IMR-90 (cell line): ENCODE data around the gene PPP1R12C. TPM values are rescaled to one million over a fixed set of nuclear protein-coding genes. Genes with fewer than 3 reads are reported as not detected.

Experiments used
- ATAC-seq: fragments of 200-7000 bp; cut with Tn5 transposase; 2 replicates; pipeline ENCODE4 v1.9.1; 2020; ENCODE audit warnings: low read depth, mild to moderate bottlenecking, moderate library complexity
- BruUV-seq: library from RNA; stranded (reverse); fragments of 400-500 nt; replicated peaks from 2 replicates; lab custom pipeline; 2021; lab: Mats Ljungman, UMichigan
- CTCF ChIA-PET: fragments of 300-600 bp; formaldehyde crosslinking; extraction: SDS; loops from one replicate; lab custom pipeline; 2021; ENCODE audit warnings: antibody characterized with exemption; lab: Yijun Ruan, JAX
- POLR2A ChIA-PET: fragments of 300-600 bp; sonication (Branson Sonifier 250); formaldehyde crosslinking; loops from one replicate; lab custom pipeline; 2022; ENCODE audit warnings: antibody characterized with exemption; ENCODE audit not compliant: unreplicated experiment; lab: Charles Lee
- DNase-seq: peaks from one replicate; pipeline ENCODE4 v3.0.0; 2013
- H2AFZ ChIP-seq: replicated peaks from 2 replicates; pipeline ENCODE3; 2013; ENCODE audit warnings: low read length, mild to moderate bottlenecking; ENCODE audit not compliant: poor library complexity
- H2AK5ac ChIP-seq: 2 replicates; pipeline ENCODE4 v1.6.1; 2013; ENCODE audit warnings: low read depth, low read length, inconsistent platforms
- H2AK9ac ChIP-seq: replicated peaks from 2 replicates; pipeline ENCODE3; 2013; ENCODE audit warnings: mild to moderate bottlenecking, low read depth, low read length, moderate library complexity; ENCODE audit not compliant: poor library complexity
- H2BK120ac ChIP-seq: 2 replicates; pipeline ENCODE4 v1.6.1; 2013; ENCODE audit warnings: low read depth, low read length, inconsistent platforms
- H2BK15ac ChIP-seq: 3 replicates; pipeline ENCODE4 v1.6.1; 2013; ENCODE audit warnings: low read depth, low read length, inconsistent platforms
- H2BK20ac ChIP-seq: 2 replicates; pipeline ENCODE4 v1.6.1; 2013; ENCODE audit warnings: low read depth, mild to moderate bottlenecking, inconsistent platforms, low read length, moderate library complexity
- H2BK5ac ChIP-seq: 2 replicates; pipeline ENCODE4 v1.6.1; 2013; ENCODE audit warnings: mild to moderate bottlenecking, low read depth, low read length, inconsistent platforms; ENCODE audit not compliant: poor library complexity, severe bottlenecking
- H3K14ac ChIP-seq: replicated peaks from 2 replicates; pipeline ENCODE4 v1.6.1; 2013; ENCODE audit warnings: low read depth, low read length, inconsistent platforms
- H3K18ac ChIP-seq: 2 replicates; pipeline ENCODE4 v1.6.1; 2013; ENCODE audit warnings: low read depth, low read length, control low read depth
- H3K23ac ChIP-seq: 2 replicates; pipeline ENCODE4 v1.6.1; 2013; ENCODE audit warnings: low read depth, low read length, inconsistent platforms
- H3K27ac ChIP-seq: 2 replicates; pipeline ENCODE4 v1.5.1; 2013; ENCODE audit warnings: mild to moderate bottlenecking, control low read depth, low read length; ENCODE audit not compliant: insufficient read depth
- H3K27me3 ChIP-seq: 2 replicates; pipeline ENCODE4 v1.6.1; 2013; ENCODE audit warnings: low read length; ENCODE audit not compliant: control insufficient read depth, insufficient read depth
- H3K36me3 ChIP-seq: 2 replicates; pipeline ENCODE4 v1.6.1; 2013; ENCODE audit warnings: low read length, mixed read lengths; ENCODE audit not compliant: control insufficient read depth, insufficient read depth
- H3K4ac ChIP-seq: 2 replicates; pipeline ENCODE4 v1.6.1; 2013; ENCODE audit warnings: low read depth, low read length, inconsistent platforms
- H3K4me1 ChIP-seq: 2 replicates; pipeline ENCODE4 v1.6.1; 2013; ENCODE audit warnings: low read length, mixed read lengths; ENCODE audit not compliant: control insufficient read depth, insufficient read depth
- H3K4me2 ChIP-seq: 2 replicates; pipeline ENCODE4 v1.6.1; 2013; ENCODE audit warnings: low read depth, mild to moderate bottlenecking, control low read depth, low read length, moderate library complexity
- H3K4me3 ChIP-seq: 2 replicates; pipeline ENCODE4 v1.5.1; 2013; ENCODE audit warnings: low read depth, mild to moderate bottlenecking, control low read depth, low read length, moderate library complexity; ENCODE audit not compliant: insufficient read depth
- H3K56ac ChIP-seq: 2 replicates; pipeline ENCODE4 v1.6.1; 2013; ENCODE audit warnings: low read length, inconsistent platforms; ENCODE audit not compliant: insufficient read depth; ENCODE audit errors: extremely low read depth
- H3K79me1 ChIP-seq, 2 experiments: 2 replicates each; pipeline ENCODE4 v1.6.1; 2013; ENCODE audit warnings: low read length in 2 of 2, inconsistent platforms in 1 of 2, low read depth in 1 of 2
- H3K9ac ChIP-seq: 2 replicates; pipeline ENCODE4 v1.6.1; 2013; ENCODE audit warnings: low read depth, low read length, control low read depth
- H3K9me1 ChIP-seq: 2 replicates; pipeline ENCODE4 v1.6.1; 2013; ENCODE audit warnings: low read length, inconsistent platforms; ENCODE audit not compliant: insufficient read depth
- H3K9me3 ChIP-seq: 2 replicates; pipeline ENCODE4 v1.6.1; 2013; ENCODE audit warnings: low read length; ENCODE audit not compliant: control insufficient read depth, insufficient read depth
- H4K20me1 ChIP-seq: 2 replicates; pipeline ENCODE4 v1.6.1; 2013; ENCODE audit warnings: low read length, inconsistent platforms; ENCODE audit not compliant: insufficient read depth
- H4K5ac ChIP-seq: 2 replicates; pipeline ENCODE4 v1.6.1; 2013; ENCODE audit warnings: mild to moderate bottlenecking, low read depth, low read length, control low read depth
- H4K8ac ChIP-seq, 2 experiments: 2 replicates each; pipeline ENCODE4 v1.6.1; 2013; ENCODE audit warnings: low read depth in 2 of 2, low read length in 2 of 2, control low read depth in 1 of 2, inconsistent platforms in 1 of 2
- H4K91ac ChIP-seq: 2 replicates; pipeline ENCODE4 v1.6.1; 2013; ENCODE audit warnings: low read depth, low read length, inconsistent platforms; ENCODE audit not compliant: insufficient read depth
- RCOR1 ChIP-seq: IDR thresholded peaks from 2 replicates; pipeline ENCODE4 v1.6.1; 2012; ENCODE audit warnings: mild to moderate bottlenecking, low read length, improper control_type of control experiment; ENCODE audit not compliant: insufficient replicate concordance
- SMC3 ChIP-seq: fragments of 150-350 bp; IDR thresholded peaks from 2 replicates; pipeline ENCODE4 v1.6.1; 2016; ENCODE audit warnings: low read depth, mild to moderate bottlenecking, antibody characterized with exemption, low read length, moderate library complexity
- WGBS, 2 experiments: methylation state at CpG; one replicate each; pipeline versions ENCODE4 v1.1.5 to v1.1.7; 2013; ENCODE audit warnings: missing lambda C conversion rate in 2 of 2; ENCODE audit not compliant: insufficient read length in 1 of 2; ENCODE audit errors: extremely low coverage in 2 of 2; 5-methylcytosine and 5-hydroxymethylcytosine counted together
- dilution Hi-C: fragments of 300-500 bp; cut with HindIII; formaldehyde crosslinking; loops from one replicate; pipeline ENCODE4 v1.14.3; 2018; ENCODE audit warnings: low sequenced_read_pairs; ENCODE audit not compliant: unreplicated experiment
- in situ Hi-C: fragments of 300-500 bp; cut with MboI; formaldehyde crosslinking; loops from 3 replicates; pipeline ENCODE4 v1.14.3; 2019; ENCODE audit warnings: low sequenced_read_pairs, inconsistent platforms, mixed read lengths
- intact Hi-C: fragments of 100-400 bp; cut with micrococcal nuclease; formaldehyde crosslinking; loops from 2 replicates; pipeline ENCODE4 v1.10.0; 2022
- polyA plus RNA-seq, 3 experiments: library from polyadenylated mRNA; depleted of rRNA; stranded (reverse); fragments of >200 nt; gene quantifications; 2 replicates each; pipeline ENCODE4 v1.2.3, GENCODE V29; 2012; ENCODE audit warnings: low replicate concordance in 1 of 3
- total RNA-seq: library from RNA; depleted of rRNA; stranded (reverse); fragments of >200 nt; gene quantifications from 2 replicates; pipeline ENCODE4 v1.2.3, GENCODE V29; 2012

Gene PPP1R12C
- total and polyA plus RNA-seq, 2 of the 4 experiments (the other 2 are of a cell fraction) = 21.5 to 81.4 TPM

GRCh38 chr19:55097864-55098715 lies 19.3 kb downstream of the PPP1R12C start (continued):
- TF ChIP-seq RCOR1 = no peak

GRCh38 chr19:55096061-55096701 lies 21.3 kb downstream of the PPP1R12C start:
- TF ChIP-seq RCOR1 (no peak), SMC3 (no peak)
- no peak overlapping the region for H2AK9ac ChIP-seq
- DNase-seq (no peak), ATAC-seq (no peak)
- peaks cover 3% of the 10 kb centered on the region for H4K20me1 ChIP-seq
- no peak overlapping the region for H3K4ac ChIP-seq
- no peak overlapping the region for H2BK15ac ChIP-seq
- dilution Hi-C loops = no loop called here
- no peaks in the 10 kb centered on the region for H3K27me3 ChIP-seq
- no peak overlapping the region for H2BK5ac ChIP-seq
- no TSS peak for BruUV-seq
- no peak overlapping the region for H3K23ac ChIP-seq
- in situ Hi-C loops = no loop called here
- H4K91ac ChIP-seq = no peak overlapping the region
- H2BK120ac ChIP-seq = no peak overlapping the region
- peaks cover 0 to 17% of the 10 kb centered on the region in 2 experiments; a peak in 3 of 4 replicates for H3K79me1 ChIP-seq
- WGBS, 2 experiments = no CpG with 5 or more reads among the region's 23 CpGs
- no peak overlapping the region for H3K18ac ChIP-seq
- H2AFZ ChIP-seq = no peak overlapping the region
- no peak overlapping the region for H3K56ac ChIP-seq
- POLR2A ChIA-PET = no interaction called here
- intact Hi-C loops = no loop called here
- H2BK20ac ChIP-seq = no peak overlapping the region
- H2AK5ac ChIP-seq = no peak overlapping the region
- no peak overlapping the region for H4K8ac ChIP-seq
- H3K4me1 ChIP-seq = no peaks in the 10 kb centered on the region
- H3K9me3 ChIP-seq = no peaks in the 10 kb centered on the region
- no peaks in the 10 kb centered on the region for H3K9me1 ChIP-seq
- H3K4me3 ChIP-seq = no peak overlapping the region
- H3K14ac ChIP-seq = no peak overlapping the region
- CTCF ChIA-PET = no interaction called here
- H3K9ac ChIP-seq = no peak overlapping the region
- H4K5ac ChIP-seq = no peak overlapping the region
- H3K27ac ChIP-seq = no peak overlapping the region
- no peak overlapping the region for H3K4me2 ChIP-seq
- H3K36me3 ChIP-seq = peaks cover 32% of the 10 kb centered on the region
